ENCODE results near the gene FHDC1.

The FHDC1 gene

GRCh38 chr4:152961014-152961772 lies 25.1 kb downstream of the FHDC1 start:
- DNase-seq, result no peak

DNA sequence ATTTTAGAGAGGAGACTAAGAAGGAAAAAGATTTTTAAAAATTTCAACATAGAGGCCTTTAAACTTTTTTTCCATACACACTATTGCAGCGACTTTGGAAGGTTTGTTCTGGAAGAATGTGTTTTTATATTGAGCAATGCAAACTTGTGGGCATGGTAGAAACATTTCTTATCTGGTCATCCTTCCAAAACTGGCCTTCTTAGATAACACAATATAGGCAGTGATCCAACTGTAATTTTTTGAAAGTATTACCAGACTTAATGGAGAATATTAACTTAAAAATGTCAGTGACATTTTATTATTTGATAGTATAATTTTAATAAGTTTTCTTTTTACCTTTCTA lies 25.6 kb downstream of the FHDC1 start:
- DNase-seq, result no peak

GRCh38 chr4:152962150-152962549 lies 26.0 kb downstream of the FHDC1 start:
- DNase-seq, result no peak

GRCh38 chr4:152964335-152964734 lies 28.2 kb downstream of the FHDC1 start:
- DNase-seq, result no peak

DNA sequence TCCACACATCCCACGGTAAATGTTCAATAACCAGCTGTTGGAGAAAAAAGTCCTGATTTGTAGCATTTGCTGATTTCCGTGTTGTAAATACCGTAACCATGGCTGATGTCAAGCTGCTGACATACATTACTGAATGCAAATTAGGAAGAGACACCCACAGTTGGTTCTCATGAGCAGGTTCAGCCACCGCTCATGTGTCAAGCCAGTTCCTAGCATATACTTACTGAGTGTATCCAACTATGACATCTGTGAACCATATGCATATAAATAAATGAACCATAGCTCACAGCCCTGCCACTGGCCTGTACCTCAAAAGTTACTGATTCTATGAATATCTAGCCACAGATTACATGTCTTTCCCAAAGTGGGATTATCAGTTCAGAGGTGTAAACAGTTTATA lies 29.5 kb downstream of the FHDC1 start:
- no peak for DNase-seq

GRCh38 chr4:152967907-152968306 lies 31.8 kb downstream of the FHDC1 start:
- no peak for DNase-seq

DNA sequence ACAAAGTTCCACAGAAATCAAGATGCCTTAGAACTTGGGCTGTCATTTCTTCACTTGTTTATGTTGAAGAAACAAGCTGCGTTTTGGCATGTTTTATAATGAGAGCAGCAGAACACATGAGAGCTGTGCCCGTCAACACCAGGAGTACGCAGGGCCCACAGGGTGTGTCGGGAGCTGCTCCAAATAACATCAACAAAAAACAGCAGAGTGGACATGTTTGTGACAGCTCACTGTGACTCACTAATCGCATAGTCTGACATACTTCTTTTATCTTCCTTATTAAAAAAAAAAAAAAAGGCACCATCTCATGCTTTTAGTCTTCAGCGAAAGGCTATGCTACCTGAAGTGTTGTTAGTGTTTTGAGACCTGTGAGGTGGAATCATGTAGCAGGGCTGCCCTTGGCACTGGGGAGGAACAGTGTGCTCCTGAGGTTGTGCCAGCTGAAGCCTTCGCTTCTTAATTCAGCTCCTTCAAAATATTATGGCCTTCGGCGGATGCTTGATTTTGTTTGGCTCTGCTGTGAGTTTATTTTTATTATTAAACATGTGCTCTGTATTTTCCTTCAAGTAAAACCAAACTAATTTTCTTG lies 32.8 kb downstream of the FHDC1 start:
- DNase-seq, result no peak

- DNase-seq, result peak; percentile 28
These were observed 34.1 kb downstream of the FHDC1 start for GRCh38 chr4:152970102-152970820.

DNA sequence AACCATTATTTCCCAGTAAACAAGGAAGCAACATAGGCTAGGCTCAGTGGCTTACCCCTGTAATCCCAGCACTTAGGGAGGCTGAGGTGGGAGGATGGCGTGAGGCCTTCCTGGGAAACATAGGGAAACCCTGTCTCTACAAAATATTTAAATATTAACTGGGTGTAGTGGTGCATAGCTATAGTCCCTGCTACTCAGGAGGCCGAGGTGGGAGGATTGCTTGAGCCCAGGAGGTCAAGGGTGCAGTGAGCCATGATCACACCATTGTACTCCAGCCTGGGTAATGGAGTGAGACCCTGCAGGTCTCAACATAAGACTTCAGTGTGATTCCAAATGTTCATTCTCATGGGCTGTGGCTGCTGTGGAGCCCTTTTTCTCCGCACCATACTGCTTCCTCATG lies 34.9 kb downstream of the FHDC1 start:
- no peak for DNase-seq

DNA sequence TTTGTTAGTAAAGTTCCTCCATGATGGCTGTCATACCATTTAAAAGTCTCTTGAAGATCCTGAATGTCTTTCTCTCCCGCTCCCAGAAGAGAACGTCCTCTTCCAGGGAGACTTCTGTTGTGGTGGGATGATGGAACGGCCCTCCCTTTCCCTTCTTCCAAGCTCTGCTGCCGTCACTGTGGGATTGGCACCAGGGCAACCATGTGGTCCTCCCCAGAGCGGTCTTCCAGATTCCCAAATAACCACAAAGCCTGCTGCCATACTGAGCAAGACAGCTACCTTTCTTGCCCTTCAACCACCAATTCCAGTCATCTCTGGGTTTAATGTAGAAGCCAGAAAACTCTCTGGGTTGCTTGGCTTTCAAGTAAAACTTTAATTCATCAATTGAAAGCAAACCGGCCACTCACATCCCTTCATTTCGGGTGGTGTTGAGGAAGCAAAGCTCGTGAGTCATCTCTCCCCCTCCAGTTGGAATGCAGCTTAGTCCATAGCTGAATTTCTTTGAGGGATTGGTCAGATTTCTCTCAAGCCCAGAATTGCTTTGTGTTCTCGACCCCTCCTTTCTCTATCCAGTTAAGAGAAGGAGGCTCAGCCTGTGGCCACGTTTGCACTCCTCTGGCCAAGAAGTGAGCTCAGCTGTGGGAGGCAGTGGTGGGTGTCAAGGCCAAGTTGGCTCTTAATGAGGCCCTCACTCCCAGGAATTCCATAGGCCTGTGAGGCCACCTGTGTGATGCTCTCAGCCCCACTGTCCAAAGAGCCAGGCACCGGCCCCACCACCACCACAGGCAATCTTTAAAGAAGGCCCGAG lies 36.9 kb downstream of the FHDC1 start:
- DNase-seq, result no peak

DNA sequence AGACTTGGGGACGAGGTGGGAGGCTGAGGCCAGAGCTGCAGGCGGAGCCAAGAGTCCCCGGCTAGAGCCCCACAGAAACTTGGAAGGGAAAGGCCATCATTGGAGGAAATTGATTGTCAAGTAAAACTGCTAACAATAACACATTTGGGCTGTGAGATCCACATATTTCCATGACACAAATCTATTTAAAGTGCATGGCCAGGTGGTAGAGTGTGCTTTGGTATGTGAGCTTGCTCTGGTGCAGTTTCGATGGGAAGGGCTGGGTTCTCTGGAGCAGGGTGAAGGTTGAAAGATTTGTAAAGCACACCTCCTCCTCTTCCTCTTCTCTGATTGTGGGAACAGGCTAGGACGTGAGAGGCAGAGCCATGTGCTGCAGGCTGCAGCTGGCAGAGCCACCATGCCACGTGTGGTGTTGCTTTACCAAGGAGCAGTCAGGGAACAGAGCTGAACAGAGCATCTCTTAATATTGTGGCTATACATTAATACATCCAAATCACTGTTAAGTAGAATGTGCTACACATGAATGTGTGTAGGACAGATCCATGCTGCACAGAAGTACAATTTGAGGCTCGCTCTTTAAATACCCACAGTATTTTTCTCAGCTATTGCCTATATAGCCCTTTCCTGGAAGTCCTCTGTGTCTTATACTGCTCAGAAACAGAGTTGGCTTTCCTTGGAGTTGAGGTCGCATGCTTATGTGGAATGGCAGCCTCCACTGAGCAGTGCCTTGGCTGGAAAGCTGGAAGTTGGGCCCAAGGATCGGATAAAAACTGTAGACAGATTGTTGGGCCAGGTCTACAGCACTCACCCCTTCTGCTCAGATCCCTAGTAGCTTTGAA lies 37.7 kb downstream of the FHDC1 start:
- no peak for DNase-seq

DNA sequence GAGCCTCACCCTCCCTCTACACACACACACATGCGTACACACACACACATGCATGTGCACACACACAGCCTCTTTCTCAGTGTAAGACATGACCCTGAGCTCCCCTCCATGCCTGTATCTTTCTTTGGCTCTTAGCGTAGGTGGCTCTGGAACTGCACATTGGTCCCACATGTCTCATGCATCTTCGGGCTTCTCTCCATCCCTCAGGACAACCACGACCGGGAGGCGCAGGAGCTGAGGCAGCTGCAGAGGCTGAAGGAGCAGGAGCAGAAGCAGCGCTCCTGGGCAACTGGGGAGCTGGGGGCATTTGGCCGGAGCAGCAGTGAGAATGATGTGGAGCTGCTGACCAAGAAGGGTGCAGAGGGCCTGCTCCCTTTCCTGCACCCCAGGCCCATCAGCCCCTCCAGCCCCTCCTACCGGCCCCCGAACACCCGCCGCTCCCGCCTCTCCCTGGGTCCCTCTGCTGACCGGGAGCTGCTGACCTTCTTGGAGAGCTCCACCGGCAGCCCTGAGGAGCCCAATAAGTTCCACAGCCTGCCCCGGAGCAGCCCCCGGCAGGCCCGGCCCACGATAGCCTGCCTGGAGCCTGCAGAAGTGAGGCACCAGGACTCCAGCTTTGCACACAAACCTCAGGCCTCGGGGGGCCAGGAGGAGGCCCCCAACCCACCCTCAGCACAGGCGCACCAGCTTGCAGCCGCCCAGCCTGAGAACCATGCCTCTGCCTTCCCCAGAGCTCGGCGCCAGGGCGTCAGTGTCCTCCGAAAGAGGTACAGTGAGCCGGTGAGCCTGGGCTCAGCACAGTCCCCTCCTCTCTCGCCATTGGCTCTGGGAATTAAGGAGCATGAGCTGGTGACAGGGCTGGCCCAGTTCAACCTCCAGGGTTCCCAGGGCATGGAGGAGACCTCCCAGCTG lies 38.6 kb downstream of the FHDC1 start:
- DNase-seq, result no peak

GRCh38 chr4:152975380-152976211 lies 39.5 kb downstream of the FHDC1 start:
- DNase-seq, result no peak

- DNase-seq, result no peak
These were observed 40.2 kb downstream of the FHDC1 start for GRCh38 chr4:152976212-152976761.

GRCh38 chr4:152979731-152980330 lies 43.7 kb downstream of the FHDC1 start:
- no peak for DNase-seq

GRCh38 chr4:152981278-152981677 lies 45.2 kb downstream of the FHDC1 start:
- DNase-seq, result no peak

GRCh38 chr4:152981842-152982241 lies 45.7 kb downstream of the FHDC1 start:
- DNase-seq, result no peak

DNA sequence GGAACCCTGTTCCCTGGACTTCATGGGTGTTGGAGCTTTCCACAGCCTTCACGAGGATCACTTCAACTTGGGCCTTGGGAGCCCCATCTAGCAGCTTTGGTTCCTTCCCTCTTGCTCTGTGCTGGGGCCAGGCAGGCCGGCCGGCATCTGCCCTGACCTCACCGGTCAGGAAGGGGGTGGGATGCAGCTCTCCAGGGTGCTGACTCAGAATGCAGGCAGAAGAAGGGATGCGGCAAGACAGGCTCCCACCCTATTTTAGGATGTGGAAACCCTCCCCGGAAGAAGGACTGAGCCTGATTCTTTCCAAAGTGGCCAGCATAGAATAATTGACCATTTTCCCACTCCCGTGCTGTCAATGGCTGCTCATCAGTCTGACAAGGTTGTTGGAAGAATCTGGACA lies 47.1 kb downstream of the FHDC1 start:
- DNase-seq, result no peak

GRCh38 chr4:152983774-152984411 lies 47.8 kb downstream of the FHDC1 start:
- no peak for DNase-seq

Data from DMS79 (cell line).